T47D (cell line): Measurements from ENCODE around the gene CCL19.

Experiments
- DNase-seq, 2 experiments: peaks; one replicate each; pipeline versions ENCODE4 v3.0.0 to v3.0.0-alpha.2; 2011 to 2012; ENCODE audit warnings: low read depth in 1 of 2, low spot score in 1 of 2
- JUND ChIP-seq: IDR thresholded peaks from 2 replicates; pipeline ENCODE4 v1.6.1; 2012; ENCODE audit warnings: low read depth
- in situ Hi-C: cut with HindIII; loops from 2 replicates; pipeline ENCODE4 v1.10.0; 2016; ENCODE audit warnings: low sequenced_read_pairs, low pct_unique_long_range_greater_than_20kb

Gene CCL19

GRCh38 chr9:34687276-34688030, 3.6 kb downstream of the CCL19 start:
- in situ Hi-C loops, result no loop called here
- no peak for TF ChIP-seq JUND
- no peak for DNase-seq

- TF ChIP-seq JUND, result no peak
- in situ Hi-C loops, result no loop called here
- no peak for DNase-seq
Observed at GRCh38 chr9:34686732-34687131, 4.3 kb downstream of the CCL19 start.

GRCh38 chr9:34686231-34686630, 4.8 kb downstream of the CCL19 start:
- TF ChIP-seq JUND, result no peak

GRCh38 chr9:34685591-34685990, 5.5 kb downstream of the CCL19 start:
- TF ChIP-seq JUND, result no peak
- no peak for DNase-seq
- in situ Hi-C loops, result no loop called here

More at GRCh38 chr9:34686231-34686630, 4.8 kb downstream of the CCL19 start:
- no peak for DNase-seq
- in situ Hi-C loops, result no loop called here

GRCh38 chr9:34684816-34685215, 6.3 kb downstream of the CCL19 start:
- in situ Hi-C loops, result no loop called here
- DNase-seq, result no peak
- TF ChIP-seq JUND, result no peak

GRCh38 chr9:34684145-34684544, 6.9 kb downstream of the CCL19 start:
- TF ChIP-seq JUND, result no peak
- DNase-seq, result no peak
- in situ Hi-C loops, result no loop called here

GRCh38 chr9:34675869-34676268, 15.2 kb downstream of the CCL19 start:
- no peak for DNase-seq
- no peak for TF ChIP-seq JUND
- in situ Hi-C loops, result no loop called here

- in situ Hi-C loops, result no loop called here
- TF ChIP-seq JUND, result no peak
- DNase-seq, result peak; percentile 31 to 74
Observed at GRCh38 chr9:34675048-34675714, 15.9 kb downstream of the CCL19 start.

GRCh38 chr9:34674440-34674839, 16.6 kb downstream of the CCL19 start:
- no peak for DNase-seq
- TF ChIP-seq JUND, result no peak
- in situ Hi-C loops, result no loop called here

GRCh38 chr9:34671307-34671706, 19.8 kb downstream of the CCL19 start:
- no peak for DNase-seq
- no peak for TF ChIP-seq JUND
- in situ Hi-C loops, result no loop called here

GRCh38 chr9:34669809-34670562, 21.1 kb downstream of the CCL19 start:
- no peak for TF ChIP-seq JUND
- no peak for DNase-seq
- in situ Hi-C loops, result no loop called here

- peak; percentile 75 to 94 for DNase-seq
- no peak for TF ChIP-seq JUND
- in situ Hi-C loops, result no loop called here
Observed at GRCh38 chr9:34665381-34666250, 25.5 kb downstream of the CCL19 start.
